Keratinocyte (primary cell): Measurements from ENCODE around the gene SCFD2.

Experiments
- CTCF ChIP-seq, 3 experiments: IDR thresholded peaks in 1 of 3; conservative IDR thresholded peaks in 1 of 3; optimal IDR thresholded peaks in 1 of 3; 2 replicates in 2 of 3; 3 replicates in 1 of 3; pipeline versions ENCODE3 to v1.5.1; 2011; ENCODE audit warnings: low read length in 3 of 3, mild to moderate bottlenecking in 3 of 3, moderate library complexity in 2 of 3, control low read depth in 1 of 3, inconsistent platforms in 1 of 3; ENCODE audit not compliant: insufficient read depth in 2 of 3; ENCODE audit errors: extremely low read depth in 1 of 3
- EZH2 ChIP-seq: IDR thresholded peaks from one replicate; pipeline ENCODE4 v1.6.1; 2012; ENCODE audit warnings: inconsistent platforms, mild to moderate bottlenecking, low read length, moderate library complexity

GRCh38 chr4:52907510-52907909, 458.4 kb downstream of the SCFD2 start:
- TF ChIP-seq CTCF (optimal IDR thresholded peaks at IDR 0.05 in 1 of 3, IDR thresholded peaks at IDR 0.05 in 1 of 3, conservative IDR thresholded peaks at IDR 0.05 in 1 of 3; ENCODE audit: extremely low read depth in 1 of 3, insufficient read depth in 2 of 3, low read length in 3 of 3) (no peak), EZH2 (no peak)
